Thyroid gland (tissue), 4 donors: ENCODE results near the gene S1PR5.

Source experiments
- POLR2A ChIP-seq, 2 donors: fragments of 450-650 bp; IDR thresholded peaks; one replicate each; pipeline ENCODE4 v1.6.1; 2017; ENCODE audit warnings: antibody characterized with exemption in 2 of 2, mild to moderate bottlenecking in 2 of 2, moderate library complexity in 1 of 2
- TF ChIP-seq, protein P1 (sequence below), 6 experiments: fragments of 200-600 bp in 3 of 6; fragments of 450-650 bp in 3 of 6; sonication (generic) in 3 of 6; IDR thresholded peaks; one replicate each; pipeline ENCODE4 v1.5.1; 2016 to 2019; ENCODE audit warnings: antibody characterized with exemption in 6 of 6, mild to moderate bottlenecking in 2 of 6, inconsistent platforms in 1 of 6, moderate library complexity in 1 of 6

GRCh38 chr19:10499550-10500246, 17.5 kb downstream of the S1PR5 start:
- TF ChIP-seq, protein P1, sequence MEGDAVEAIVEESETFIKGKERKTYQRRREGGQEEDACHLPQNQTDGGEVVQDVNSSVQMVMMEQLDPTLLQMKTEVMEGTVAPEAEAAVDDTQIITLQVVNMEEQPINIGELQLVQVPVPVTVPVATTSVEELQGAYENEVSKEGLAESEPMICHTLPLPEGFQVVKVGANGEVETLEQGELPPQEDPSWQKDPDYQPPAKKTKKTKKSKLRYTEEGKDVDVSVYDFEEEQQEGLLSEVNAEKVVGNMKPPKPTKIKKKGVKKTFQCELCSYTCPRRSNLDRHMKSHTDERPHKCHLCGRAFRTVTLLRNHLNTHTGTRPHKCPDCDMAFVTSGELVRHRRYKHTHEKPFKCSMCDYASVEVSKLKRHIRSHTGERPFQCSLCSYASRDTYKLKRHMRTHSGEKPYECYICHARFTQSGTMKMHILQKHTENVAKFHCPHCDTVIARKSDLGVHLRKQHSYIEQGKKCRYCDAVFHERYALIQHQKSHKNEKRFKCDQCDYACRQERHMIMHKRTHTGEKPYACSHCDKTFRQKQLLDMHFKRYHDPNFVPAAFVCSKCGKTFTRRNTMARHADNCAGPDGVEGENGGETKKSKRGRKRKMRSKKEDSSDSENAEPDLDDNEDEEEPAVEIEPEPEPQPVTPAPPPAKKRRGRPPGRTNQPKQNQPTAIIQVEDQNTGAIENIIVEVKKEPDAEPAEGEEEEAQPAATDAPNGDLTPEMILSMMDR (IDR thresholded peaks at IDR 0.05), result no peak
- TF ChIP-seq POLR2A (IDR thresholded peaks at IDR 0.05), result no peak
